GM18868 (cell line): ENCODE results near the gene RORC.

Experiments used
- ATAC-seq: cut with Tn5 transposase; IDR thresholded peaks from one replicate; pipeline ENCODE4 v1.9.1; 2021; ENCODE audit warnings: mild to moderate bottlenecking, moderate library complexity; ENCODE audit not compliant: unreplicated experiment

Gene RORC

GRCh38 chr1:151828921-151829320, 2.7 kb downstream of the RORC start:
- ATAC-seq = no peak

DNA sequence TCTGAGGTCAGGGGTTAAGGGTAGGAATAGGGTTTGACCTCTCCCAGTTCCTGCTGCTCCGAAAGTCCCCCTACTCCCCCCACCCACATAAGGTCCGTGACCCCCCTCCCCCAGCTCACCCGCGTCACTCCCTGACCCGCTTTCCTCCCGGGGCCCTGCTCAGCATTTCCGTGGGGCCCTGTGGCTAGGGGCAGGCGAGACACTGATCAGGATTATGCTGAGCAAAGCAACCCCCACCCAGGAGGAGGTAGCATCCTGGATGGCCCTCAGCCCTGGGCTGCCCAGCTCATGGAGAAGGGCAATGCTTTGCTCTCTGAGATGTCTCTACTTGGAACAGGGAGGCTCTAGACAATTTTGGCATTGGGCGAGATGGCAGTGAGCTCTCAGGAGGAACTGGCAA, 3.7 kb downstream of the RORC start:
- ATAC-seq = no peak

DNA sequence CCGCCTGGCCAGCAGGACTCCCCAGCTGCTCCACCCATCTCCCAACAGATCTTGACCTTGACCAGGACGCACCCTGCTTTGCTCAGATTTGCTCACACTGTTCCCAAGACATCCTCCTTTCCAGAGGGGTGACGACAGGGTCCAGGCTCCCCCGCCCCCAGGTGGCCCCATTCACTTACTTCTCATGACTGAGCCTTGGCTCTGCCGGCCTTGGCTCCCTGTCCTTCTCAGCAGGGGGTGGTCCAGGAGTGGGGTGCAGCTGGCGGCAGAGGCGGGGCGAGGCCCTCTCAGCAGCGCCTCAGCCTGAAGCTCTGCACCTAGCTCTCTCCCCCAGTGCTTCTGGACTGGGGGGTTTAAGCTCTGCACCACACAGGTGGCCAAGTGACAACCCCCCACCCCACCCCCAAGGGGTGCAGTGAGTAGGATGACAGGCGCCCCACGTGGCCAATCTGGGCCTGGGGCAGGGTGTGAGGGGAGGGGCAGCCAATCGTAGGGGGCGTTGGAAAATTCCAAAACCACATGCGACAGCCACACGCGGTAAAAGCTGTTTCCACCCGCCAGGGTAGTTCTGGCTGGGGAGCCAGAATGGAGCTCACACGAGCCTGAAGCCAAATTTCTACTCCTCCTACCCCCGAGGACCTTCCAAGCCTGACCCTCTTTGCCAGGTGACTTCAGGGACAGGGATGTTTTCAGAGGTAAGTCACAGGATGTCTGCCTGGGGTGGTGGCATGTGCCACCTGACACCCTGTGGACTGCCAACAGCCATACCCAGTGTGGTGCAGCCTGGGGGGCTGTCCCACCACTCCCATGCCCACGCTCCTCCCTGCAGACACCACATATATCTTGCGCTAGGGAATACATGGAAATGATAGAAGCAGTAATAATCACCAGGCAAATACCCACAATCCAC, 5.6 kb downstream of the RORC start:
- ATAC-seq = no peak

DNA sequence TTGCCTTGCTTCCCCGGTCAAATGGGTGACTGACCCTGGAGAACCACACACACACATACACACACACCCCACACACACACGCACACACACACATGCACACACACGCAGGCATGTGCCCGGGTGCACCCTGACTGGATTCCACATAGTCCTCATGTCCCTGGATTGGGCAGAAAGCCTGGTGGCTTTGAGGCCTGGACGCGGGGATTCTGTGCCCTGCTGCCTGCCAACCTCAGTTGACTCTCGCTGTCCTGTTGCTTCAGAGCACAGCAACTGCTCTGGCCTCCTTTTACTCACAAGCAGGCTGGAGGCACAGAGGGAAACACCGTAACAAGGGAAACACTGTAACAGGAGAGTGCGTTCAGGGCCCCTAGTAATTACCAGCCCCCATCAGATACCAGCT, 6.4 kb downstream of the RORC start:
- no peak for ATAC-seq

GRCh38 chr1:151823175-151823574, 8.4 kb downstream of the RORC start:
- no peak for ATAC-seq

- ATAC-seq = no peak
These were observed 9.2 kb downstream of the RORC start for GRCh38 chr1:151822404-151822803.

DNA sequence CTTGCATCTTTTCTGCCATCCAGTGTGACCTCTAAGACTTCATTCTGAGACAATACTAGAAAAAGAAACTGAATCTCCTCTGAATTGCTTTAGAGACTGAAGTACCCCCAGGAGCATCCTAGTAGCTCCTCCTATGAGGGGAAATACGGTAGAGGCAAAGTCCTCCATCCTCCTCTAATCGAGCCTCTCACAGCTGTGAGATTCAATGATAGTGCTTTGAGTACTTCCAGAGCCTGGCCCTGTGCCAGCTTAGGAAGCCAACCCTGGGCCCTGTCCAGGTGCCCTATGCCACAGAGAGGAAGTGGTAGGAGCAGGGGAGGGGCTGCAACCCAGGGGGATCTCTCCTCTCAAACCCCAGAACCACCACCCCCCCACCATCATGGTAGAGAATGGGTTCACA, 10.7 kb downstream of the RORC start:
- ATAC-seq = no peak

- ATAC-seq = no peak
These were observed 11.5 kb downstream of the RORC start for GRCh38 chr1:151819976-151820623.

DNA sequence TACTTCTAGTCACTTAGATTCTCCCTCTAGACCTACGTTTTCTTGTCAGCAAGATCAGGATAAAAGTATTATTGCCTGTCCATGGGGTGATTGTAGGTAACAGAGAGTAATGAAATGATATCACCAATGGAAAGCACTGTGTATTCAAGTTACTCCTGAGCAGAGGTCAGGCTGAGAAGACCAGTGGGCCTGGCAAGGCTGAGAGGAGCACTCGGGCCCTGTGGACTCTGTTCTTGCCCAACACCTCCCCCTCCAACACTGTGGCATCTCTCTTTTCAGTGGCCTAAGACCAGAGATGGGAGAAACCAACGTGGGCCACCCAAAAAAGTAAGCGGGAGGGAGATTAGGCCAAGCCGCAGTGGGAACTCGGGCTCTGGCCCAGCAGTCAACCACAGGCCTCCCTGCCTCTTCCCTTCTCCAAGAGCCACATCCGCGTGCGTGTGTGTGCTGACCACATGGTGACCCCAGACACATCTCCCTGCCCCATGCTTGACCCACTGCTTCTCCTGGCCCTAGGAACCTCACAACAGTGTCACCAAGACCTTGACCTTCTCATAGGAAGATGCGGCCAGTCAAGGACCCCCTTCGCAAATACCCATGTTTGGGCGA, 12.3 kb downstream of the RORC start:
- ATAC-seq = no peak

DNA sequence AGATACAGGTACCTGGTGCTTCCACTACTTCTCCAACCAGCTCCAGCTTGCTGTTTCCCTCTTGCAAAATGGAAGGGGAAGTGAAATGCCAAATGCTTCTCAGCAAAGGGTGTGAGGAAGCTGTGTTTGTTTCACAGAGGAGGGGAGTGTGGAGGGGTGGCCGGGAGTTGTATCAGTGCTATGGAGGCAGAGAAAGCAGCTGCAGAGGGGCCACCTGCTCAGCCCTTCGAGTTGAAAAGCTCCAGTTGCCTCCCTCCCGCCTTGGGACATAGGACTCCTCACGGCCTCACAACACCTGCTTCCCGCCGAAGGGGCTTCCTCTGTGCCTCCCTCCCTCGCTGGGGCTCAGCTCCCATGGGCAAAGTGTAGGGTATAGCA, 14.3 kb downstream of the RORC start:
- no peak for ATAC-seq

DNA sequence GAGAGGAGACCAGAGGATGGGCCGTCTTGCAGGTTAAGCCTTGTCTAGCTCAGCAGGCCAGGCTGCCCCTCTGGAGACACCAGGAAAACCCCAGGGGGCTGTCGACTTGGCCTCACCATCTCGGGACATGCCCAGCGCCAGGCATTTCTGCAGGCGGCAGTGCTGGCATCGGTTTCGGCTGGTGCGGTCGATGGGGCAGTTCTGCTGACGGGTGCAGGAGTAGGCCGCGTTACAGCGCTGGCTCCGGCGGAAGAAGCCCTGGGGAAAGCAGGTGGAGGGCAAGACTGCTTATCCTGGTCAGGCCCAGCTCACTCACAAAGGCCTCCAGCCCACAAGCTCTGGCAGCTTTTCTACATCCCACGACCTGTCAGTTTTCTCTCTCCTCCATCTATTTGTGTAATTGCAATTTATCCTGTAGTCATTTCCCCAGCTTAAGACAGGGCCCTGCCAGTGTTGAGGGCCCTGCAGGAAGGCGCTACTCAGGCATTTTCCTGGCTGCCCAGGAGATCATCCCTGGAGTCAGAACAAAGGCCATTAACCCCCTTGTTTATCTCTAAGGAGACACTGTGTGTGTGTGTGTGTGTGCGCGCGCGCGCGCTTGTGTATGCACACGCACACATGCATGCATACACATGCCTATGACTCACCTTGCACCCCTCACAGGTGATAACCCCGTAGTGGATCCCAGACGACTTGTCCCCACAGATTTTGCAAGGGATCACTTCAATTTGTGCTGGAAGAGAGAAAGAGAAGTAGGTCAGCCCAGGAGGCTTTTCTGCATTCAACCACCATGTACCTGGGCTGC, 14.9 kb downstream of the RORC start:
- no peak for ATAC-seq

GRCh38 chr1:151815716-151816327, 15.8 kb downstream of the RORC start:
- ATAC-seq = no peak

- ATAC-seq = no peak
These were observed 16.5 kb downstream of the RORC start for GRCh38 chr1:151814971-151815545.

GRCh38 chr1:151814426-151814825, 17.2 kb downstream of the RORC start:
- ATAC-seq = no peak

DNA sequence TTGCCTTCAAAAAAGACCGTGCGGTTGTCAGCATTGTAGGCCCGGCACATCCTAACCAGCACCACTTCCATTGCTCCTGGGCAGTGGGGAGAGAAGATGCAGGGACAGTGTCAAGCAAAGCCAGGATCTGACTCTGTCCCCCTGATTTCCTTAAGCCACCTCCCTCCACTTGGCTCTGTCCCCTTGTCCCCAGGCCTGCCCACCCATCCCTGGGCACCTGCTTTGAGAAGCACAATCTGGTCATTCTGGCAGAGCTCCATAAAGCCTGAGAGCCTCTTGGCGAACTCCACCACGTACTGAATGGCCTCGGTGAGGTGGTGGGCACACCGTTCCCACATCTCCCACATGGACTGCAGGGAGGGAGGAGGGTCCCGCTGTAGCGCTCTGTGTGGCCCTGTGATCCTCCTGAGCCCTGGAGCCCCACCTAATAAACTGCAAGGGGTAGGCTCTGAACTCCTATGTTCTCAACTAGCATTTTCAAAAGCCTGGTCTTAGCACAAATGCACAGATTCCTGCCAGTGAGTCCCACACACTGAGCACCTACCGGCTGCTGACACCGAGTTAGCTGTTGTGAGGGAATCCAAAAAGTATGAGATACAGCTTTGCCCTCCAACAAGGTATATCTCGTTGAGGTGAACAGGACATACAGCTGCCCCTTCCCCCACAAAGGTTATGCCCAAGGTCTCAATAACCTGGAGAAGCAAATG, 18.2 kb downstream of the RORC start:
- ATAC-seq = no peak

- ATAC-seq = no peak
These were observed 20.4 kb downstream of the RORC start for GRCh38 chr1:151811181-151811580.

DNA sequence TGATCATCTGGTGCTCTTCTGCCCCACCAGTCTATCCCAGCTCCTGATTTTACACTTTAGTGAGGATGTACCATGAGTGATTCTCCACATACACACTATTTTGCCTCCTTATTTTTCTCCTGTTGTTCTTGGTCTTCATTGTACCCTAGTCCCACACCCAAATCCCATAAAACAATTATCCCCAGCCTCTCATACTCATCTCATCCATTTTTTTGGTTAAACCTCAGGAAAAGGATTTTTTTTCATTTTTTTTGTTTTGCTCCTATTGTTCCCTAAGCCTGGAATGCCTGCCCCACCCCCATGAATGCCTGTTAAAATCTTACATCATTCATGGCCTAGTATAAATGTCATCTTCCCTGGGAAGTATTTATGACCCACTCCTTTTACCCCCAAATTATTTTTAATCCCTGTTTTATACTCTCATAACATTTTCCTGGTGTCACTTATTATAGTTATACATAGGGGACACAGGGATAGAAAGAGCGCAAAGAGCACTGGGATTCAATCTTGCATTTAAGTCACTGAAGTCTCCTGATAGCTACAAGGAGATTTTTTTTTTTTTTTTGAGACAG, 21.5 kb downstream of the RORC start:
- no peak for ATAC-seq

- ATAC-seq = no peak
These were observed 22.2 kb downstream of the RORC start for GRCh38 chr1:151809290-151809984.

GRCh38 chr1:151807766-151808165, 23.8 kb downstream of the RORC start:
- ATAC-seq = no peak
